H1 (cell line): ENCODE results near the gene ZNF823.

Source experiments
- RAD21 ChIP-seq, 2 experiments: IDR thresholded peaks in 1 of 2; conservative IDR thresholded peaks in 1 of 2; 2 replicates each; pipeline ENCODE4 v1.6.1; 2011; ENCODE audit warnings: low read depth in 2 of 2, low read length in 2 of 2, improper control_type of control experiment in 1 of 2, inconsistent platforms in 1 of 2, mild to moderate bottlenecking in 1 of 2, moderate library complexity in 1 of 2
- TF ChIP-seq, protein P1 (sequence below): IDR thresholded peaks from 2 replicates; pipeline ENCODE4 v1.6.1; 2011; ENCODE audit warnings: low read length, improper control_type of control experiment

- no peak for TF ChIP-seq RAD21 (IDR thresholded peaks at IDR 0.05 in 1 of 2, conservative IDR thresholded peaks at IDR 0.05 in 1 of 2; ENCODE audit: low read depth in 2 of 2, low read length in 2 of 2)
- TF ChIP-seq, protein P1, sequence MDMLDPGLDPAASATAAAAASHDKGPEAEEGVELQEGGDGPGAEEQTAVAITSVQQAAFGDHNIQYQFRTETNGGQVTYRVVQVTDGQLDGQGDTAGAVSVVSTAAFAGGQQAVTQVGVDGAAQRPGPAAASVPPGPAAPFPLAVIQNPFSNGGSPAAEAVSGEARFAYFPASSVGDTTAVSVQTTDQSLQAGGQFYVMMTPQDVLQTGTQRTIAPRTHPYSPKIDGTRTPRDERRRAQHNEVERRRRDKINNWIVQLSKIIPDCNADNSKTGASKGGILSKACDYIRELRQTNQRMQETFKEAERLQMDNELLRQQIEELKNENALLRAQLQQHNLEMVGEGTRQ, result no peak
Measured at GRCh38 chr19:11756965-11757364, 18.2 kb upstream of the ZNF823 start.
